ENCODE data around the gene TBX1. TPM values are rescaled to one million over a fixed set of nuclear protein-coding genes. Genes with fewer than 3 reads are reported as not detected.

TBX1 gene
- polyA plus RNA-seq, 1 donor from 2014 or later, result not detected

- H3K9me2 ChIP-seq (ENCODE audit: insufficient read depth, low read length), result no peaks in the 10 kb centered on the region
- no peak for TF ChIP-seq RAD21 (conservative IDR thresholded peaks at IDR 0.05)
- TF ChIP-seq REST (IDR thresholded peaks at IDR 0.05; ENCODE audit: borderline replicate concordance), result no peak
- no peak for TF ChIP-seq EZH2 (IDR thresholded peaks at IDR 0.05; ENCODE audit: borderline replicate concordance, insufficient read depth, low read length, poor library complexity, severe bottlenecking)
- no peak for TF ChIP-seq MXI1 (conservative IDR thresholded peaks at IDR 0.05; ENCODE audit: poor library complexity, severe bottlenecking)
- TF ChIP-seq TAF1 (IDR thresholded peaks at IDR 0.05; ENCODE audit: low read depth), result no peak
- TF ChIP-seq CTCF (IDR thresholded peaks at IDR 0.05; ENCODE audit: poor library complexity, severe bottlenecking), result no peak
- no peak for TF ChIP-seq SMC3 (conservative IDR thresholded peaks at IDR 0.05; ENCODE audit: poor library complexity)
- TF ChIP-seq POLR2AphosphoS5 (IDR thresholded peaks at IDR 0.05), result no peak
- TF ChIP-seq EP300 (conservative IDR thresholded peaks at IDR 0.05; ENCODE audit: poor library complexity, severe bottlenecking), result no peak
- no peak overlapping the region for H3K9ac ChIP-seq (ENCODE audit: low read length)
- no peaks in the 10 kb centered on the region for H4K20me1 ChIP-seq (ENCODE audit: insufficient read depth)
- no peaks in the 10 kb centered on the region for H3K79me2 ChIP-seq (replicated peaks; ENCODE audit: insufficient read depth, low read length)
- no peaks in the 10 kb centered on the region for H3K9me3 ChIP-seq (ENCODE audit: low read length)
- H3K27me3 ChIP-seq (ENCODE audit: insufficient read depth, low read depth, low read length), result peaks cover 90% of the 10 kb centered on the region
- H2AFZ ChIP-seq (ENCODE audit: low read depth, low read length), result no peak overlapping the region
- no peak overlapping the region for H3K27ac ChIP-seq (ENCODE audit: low read length)
- H3K4me3 ChIP-seq (ENCODE audit: low read length), result no peak overlapping the region
- H3F3A ChIP-seq (ENCODE audit: insufficient read depth, low read length, poor library complexity, severe bottlenecking), result no peaks in the 10 kb centered on the region
- H3K4me2 ChIP-seq (ENCODE audit: low read length), result no peak overlapping the region
- no peaks in the 10 kb centered on the region for H3K36me3 ChIP-seq (ENCODE audit: insufficient read depth, low read length)
Observed at GRCh38 chr22:19763458-19764298, 3.1 kb downstream of the TBX1 start.

- Histone ChIP-seq H3K9me3 (ENCODE audit: low read length) (no peaks in the 10 kb centered on the region), H3K4me2 (ENCODE audit: low read length) (no peak overlapping the region), H3K4me3 (ENCODE audit: low read length) (no peak overlapping the region), H3K9me2 (ENCODE audit: insufficient read depth, low read length) (no peaks in the 10 kb centered on the region), H3K9ac (ENCODE audit: low read length) (no peak overlapping the region), H4K20me1 (ENCODE audit: insufficient read depth) (no peaks in the 10 kb centered on the region), H3K27ac (ENCODE audit: low read length) (no peak overlapping the region), H3F3A (ENCODE audit: insufficient read depth, low read length, poor library complexity, severe bottlenecking) (no peaks in the 10 kb centered on the region), H3K79me2 (replicated peaks; ENCODE audit: insufficient read depth, low read length) (no peaks in the 10 kb centered on the region), H3K36me3 (ENCODE audit: insufficient read depth, low read length) (no peaks in the 10 kb centered on the region), H3K27me3 (ENCODE audit: insufficient read depth, low read depth, low read length) (peaks cover 90% of the 10 kb centered on the region), H2AFZ (ENCODE audit: low read depth, low read length) (no peak overlapping the region)
- TF ChIP-seq CTCF (IDR thresholded peaks at IDR 0.05; ENCODE audit: poor library complexity, severe bottlenecking), result no peak
- TF ChIP-seq EP300 (conservative IDR thresholded peaks at IDR 0.05; ENCODE audit: poor library complexity, severe bottlenecking), result no peak
- TF ChIP-seq MXI1 (conservative IDR thresholded peaks at IDR 0.05; ENCODE audit: poor library complexity, severe bottlenecking), result no peak
- no peak for TF ChIP-seq SMC3 (conservative IDR thresholded peaks at IDR 0.05; ENCODE audit: poor library complexity)
- TF ChIP-seq POLR2AphosphoS5 (IDR thresholded peaks at IDR 0.05), result no peak
- no peak for TF ChIP-seq RAD21 (conservative IDR thresholded peaks at IDR 0.05)
- TF ChIP-seq TAF1 (IDR thresholded peaks at IDR 0.05; ENCODE audit: low read depth), result no peak
- TF ChIP-seq EZH2 (IDR thresholded peaks at IDR 0.05; ENCODE audit: borderline replicate concordance, insufficient read depth, low read length, poor library complexity, severe bottlenecking), result no peak
- no peak for TF ChIP-seq REST (IDR thresholded peaks at IDR 0.05; ENCODE audit: borderline replicate concordance)
Observed at GRCh38 chr22:19764299-19764593, 3.7 kb downstream of the TBX1 start.

Data from neural cell (in vitro differentiated cells).